ENCODE results near the gene STIM1.

Gene STIM1

DNA sequence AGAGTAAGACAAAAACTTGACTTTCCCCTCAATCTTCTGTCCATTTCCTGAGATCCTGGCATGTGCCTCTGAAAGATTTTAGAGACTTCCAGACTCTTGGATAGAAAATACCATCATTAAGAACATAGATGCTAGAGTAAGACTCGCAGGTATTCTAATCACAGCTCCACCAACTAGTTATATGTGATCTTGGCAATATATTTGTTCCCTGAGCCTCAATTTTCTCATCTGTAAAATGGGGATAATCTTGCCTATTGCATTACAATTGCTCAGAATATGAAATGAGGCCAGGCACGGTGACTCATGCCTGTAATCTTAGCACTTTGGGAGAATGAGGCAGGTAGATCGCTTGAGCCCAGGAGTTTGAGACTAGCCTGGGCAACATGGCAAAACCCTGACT lies 25.4 kb upstream of the STIM1 start:
- in situ Hi-C loops (cut with MboI; ENCODE audit: low sequenced_read_pairs), result no loop called here

DNA sequence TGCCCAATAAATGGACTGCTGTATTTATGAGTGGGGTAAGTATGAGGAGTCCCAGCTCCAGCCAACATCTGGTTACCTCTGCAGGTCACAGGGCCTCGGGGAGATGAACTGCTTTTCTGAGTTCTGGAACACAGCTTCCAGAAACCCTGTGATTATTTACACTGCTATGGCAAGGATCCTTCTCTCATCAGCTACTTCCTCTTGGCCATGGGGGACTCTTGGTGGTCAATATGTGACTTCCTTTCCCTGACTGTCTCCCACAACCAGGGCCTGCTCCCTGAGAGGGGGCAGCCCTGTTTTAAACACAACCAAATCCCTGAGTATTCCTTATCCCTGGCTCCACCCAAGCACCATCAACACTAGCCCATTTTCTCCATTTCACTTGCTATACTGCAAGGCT lies 24.7 kb upstream of the STIM1 start:
- in situ Hi-C loops (cut with MboI; ENCODE audit: low sequenced_read_pairs), result no loop called here

DNA sequence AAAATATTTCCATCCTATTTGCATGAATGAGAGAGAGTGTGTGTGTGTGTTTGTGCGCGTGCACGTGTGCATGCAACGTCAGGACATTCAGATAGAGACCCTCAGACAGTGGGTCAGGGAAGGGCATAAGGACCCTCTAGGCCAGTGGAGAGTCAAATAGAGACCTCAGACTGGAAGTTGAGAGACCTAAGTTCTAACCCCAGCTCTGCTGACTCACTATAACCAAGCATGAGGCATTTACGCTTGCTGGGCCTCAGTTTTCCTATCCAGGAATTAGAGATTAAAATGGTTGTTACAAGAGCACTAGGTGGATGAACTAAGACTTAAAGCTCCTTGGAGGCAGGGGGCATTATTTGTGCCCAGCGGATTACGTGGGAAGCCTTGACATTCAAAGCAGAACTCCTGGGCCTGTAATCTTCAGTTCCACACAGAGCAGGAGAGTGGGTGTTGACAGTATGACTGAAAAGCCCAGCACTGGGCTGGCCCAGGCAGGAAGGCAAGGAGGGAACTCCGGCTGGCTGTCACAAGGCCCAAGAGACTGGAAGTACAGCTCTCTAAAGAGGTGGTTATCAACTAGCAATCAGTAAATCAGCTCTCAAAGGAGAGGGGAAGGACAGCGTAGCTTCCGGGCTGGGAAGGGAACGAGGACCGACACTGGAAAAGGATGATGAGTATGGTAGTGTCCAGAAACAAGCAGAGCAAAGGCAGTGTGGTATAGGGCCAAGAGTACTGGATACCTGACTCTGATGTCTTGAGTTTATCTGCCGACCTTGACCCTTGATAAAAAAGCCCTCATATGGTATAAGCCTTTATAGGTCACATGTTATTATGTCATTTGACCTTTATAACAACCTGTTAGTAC lies 23.9 kb upstream of the STIM1 start:
- in situ Hi-C loops (cut with MboI; ENCODE audit: low sequenced_read_pairs), result no loop called here

- in situ Hi-C loops (cut with MboI; ENCODE audit: low sequenced_read_pairs), result no loop called here
These were observed 22.6 kb upstream of the STIM1 start for GRCh38 chr11:3832816-3833215.

- in situ Hi-C loops (cut with MboI; ENCODE audit: low sequenced_read_pairs), result no loop called here
These were observed 22.0 kb upstream of the STIM1 start for GRCh38 chr11:3833449-3833848.

DNA sequence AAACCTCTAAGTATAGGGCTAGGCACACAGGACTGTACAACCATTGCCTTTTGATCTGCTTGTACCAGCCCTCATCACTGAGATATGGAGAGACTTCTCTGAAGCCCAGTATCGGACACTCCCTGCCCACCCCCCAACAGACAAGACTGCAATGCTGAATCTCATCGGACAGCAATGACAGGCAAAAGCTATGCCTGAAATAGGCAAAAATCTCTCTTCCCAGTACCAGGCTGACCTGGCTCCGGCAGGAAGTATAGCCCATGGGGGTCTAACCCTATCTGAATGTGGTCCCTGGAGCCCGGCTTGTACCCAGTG lies 21.2 kb upstream of the STIM1 start:
- in situ Hi-C loops (cut with MboI; ENCODE audit: low sequenced_read_pairs), result no loop called here

DNA sequence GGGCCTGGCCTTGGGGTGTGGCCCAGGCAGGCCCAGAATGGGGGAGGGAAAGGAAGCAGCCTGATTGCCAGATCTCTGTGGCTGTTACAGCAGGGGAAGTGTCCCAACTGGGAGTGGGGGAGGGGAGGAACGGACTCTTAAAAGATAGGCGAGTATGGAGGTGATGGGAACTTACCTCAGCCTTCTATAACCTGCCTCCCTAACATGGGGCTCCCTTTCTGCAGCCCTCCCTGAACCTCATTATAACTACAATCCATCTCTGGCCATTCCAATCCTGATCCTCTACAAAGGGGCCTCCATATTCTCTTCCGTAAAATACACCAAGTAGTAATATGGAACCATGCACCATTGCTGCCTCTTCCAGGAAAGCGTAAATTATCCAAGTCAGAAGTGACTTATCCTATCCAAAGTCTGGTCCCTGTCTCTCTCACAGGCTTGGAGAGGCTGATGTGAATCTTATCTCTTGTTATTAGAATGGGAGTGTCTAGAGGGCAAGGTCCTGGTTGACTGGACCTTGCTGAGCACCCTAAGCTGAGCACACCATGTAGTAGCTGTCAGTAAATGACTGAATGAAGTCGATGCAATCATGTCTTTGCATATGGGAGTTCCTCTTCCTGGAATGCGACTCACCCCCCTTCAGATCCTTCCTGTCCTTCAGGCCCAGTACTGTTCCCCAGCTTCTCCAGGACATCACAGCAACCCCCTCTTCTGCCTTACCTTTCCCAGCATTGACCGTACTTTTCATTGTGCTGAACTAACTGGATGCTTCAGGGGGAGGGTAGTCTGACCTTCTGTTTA lies 20.6 kb upstream of the STIM1 start:
- in situ Hi-C loops (cut with MboI; ENCODE audit: low sequenced_read_pairs), result no loop called here

DNA sequence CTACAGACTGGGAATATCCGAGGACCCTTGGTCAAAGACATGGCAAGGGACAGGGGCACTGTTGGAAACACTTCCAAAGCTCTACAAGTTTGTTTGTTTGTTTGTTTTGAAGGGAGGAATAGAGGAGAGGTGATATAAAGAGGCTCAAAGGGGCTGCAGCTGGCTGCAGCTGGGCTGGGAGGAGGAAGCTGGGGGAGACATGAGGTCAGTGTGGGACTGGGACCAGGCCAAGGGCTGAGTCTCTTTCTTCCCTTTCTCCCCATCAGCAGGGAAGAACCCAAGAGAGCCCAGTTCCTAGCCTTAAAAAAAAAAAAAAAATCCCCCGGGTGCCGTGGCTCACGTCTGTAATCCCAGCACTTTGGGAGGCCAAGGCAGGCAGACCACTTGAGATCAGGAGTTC lies 19.7 kb upstream of the STIM1 start:
- in situ Hi-C loops (cut with MboI; ENCODE audit: low sequenced_read_pairs), result no loop called here

DNA sequence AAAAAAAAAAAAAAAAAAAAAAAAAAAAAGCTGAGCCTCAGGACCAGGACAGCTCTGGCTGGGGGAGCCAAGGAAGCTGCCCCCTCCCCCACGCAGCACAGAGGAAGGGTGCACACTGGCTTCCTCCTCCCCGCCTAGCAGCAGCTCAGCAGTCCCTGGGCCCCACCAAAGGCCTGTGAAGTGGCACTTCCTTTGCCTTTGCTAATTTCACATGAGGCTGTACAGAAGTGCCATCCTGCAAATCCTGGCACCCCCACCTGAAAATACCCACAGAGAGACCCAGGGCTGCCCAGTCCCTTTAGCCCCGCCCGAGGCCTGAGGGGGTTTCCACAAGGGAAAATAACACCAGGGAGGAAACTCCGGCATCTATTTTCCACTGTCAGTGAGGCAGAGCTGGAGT lies 18.6 kb upstream of the STIM1 start:
- in situ Hi-C loops (cut with MboI; ENCODE audit: low sequenced_read_pairs), result no loop called here

- in situ Hi-C loops (cut with MboI; ENCODE audit: low sequenced_read_pairs), result no loop called here
These were observed 17.7 kb upstream of the STIM1 start for GRCh38 chr11:3837793-3838192.

GRCh38 chr11:3838504-3838903 lies 17.0 kb upstream of the STIM1 start:
- in situ Hi-C loops (cut with MboI; ENCODE audit: low sequenced_read_pairs), result no loop called here

GRCh38 chr11:3840004-3840869 lies 15.2 kb upstream of the STIM1 start:
- in situ Hi-C loops (cut with MboI; ENCODE audit: low sequenced_read_pairs), result no loop called here

DNA sequence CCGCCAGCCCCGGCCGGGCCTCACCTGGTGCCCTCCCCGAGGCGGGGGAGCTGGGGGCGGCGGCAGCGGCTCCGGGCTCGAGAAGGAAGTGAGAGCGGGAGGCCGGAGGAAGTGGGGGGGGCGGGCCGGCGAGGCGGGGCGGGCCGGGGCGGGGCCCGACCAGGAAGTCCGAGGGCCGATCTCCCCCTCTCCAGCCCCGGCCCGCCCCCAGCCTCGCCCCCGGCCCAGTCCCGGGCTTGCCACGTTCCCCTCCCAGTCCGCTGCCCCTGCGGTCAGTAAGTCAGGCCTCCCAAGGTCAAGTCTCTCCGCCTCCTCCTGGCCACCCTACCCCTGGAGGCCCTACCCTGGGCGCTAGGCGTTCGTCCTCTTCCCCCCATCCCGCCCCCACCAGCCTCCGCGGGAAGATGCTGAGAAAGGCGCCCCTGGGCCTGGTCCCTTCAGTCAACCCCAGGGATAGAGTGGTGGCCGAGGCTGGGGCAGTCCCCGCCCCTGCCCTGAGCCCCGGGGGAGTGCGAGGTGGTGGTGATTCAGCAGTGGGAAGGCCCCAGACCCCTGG lies 14.5 kb upstream of the STIM1 start, which contains the start of gene RHOG:
Gene RHOG, minus strand, starts transcription at position 90 of the 556 bp plus-strand sequence. CDS start 12,821 bp downstream, outside the sequence.
- in situ Hi-C loops (cut with MboI; ENCODE audit: low sequenced_read_pairs), result no loop called here

DNA sequence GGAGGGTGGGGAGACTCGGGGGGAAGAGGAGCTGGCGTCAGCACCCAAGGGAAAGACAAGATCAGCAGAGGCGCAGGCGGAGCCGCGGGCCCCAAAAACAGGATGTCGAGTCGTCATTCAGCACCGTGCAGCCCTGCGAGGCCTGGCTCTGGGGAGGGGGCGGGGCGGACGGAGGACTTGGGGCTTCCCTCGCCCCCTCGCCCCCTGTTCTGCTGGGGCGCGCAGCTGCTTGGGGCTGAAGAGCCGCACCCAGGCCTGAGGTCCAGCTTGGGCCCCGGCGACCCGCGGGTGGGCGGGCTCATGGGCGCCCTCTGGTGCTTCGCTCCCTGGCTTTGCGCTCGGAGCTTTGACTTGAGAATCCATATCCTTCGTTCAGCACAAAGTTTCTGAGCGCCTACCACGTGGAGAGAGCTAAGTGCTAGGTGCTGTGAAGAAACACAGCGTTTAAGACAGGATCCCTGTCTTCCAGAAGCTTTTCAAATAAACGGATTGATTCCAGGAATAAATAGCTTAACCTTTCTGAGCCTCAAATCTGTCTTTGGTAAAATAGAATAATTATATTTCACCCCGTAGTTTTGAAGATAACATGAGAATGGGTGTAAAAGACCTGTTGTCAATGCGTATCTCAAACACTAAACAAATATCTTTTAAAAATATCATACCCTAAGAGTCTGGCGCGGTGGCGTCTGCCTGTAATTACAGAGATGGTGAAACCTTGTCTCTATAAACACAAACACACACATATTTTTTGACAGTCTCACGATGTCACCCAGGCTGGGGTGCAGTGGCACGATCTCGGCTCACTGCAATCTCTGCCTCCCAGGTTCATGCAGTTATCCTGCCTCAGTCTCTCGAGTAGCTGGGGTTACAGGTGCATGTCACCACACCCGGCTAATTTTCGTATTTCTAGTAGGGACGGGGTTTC lies 13.8 kb upstream of the STIM1 start:
- in situ Hi-C loops (cut with MboI; ENCODE audit: low sequenced_read_pairs), result no loop called here

- in situ Hi-C loops (cut with MboI; ENCODE audit: low sequenced_read_pairs), result no loop called here
These were observed 12.1 kb upstream of the STIM1 start for GRCh38 chr11:3843326-3843725.

DNA sequence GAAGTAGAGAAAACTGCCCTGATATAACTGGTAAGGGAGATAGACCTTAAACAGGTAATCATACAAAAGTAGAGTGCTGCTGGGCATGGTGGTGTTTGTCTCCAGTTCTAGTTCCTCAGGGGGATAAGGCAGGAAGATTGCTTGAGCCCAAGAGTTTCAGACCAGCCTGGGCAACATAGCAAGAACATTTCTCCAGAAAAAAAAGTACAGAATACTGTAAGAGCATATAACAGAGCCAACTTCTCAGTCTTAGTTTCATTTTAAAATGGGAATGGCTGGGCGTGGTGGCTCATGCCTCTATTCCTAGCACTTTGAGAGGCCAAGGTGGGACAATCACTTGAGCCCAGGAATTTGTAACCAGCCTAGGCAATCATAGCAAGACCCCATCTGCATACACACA lies 10.2 kb upstream of the STIM1 start:
- in situ Hi-C loops (cut with MboI; ENCODE audit: low sequenced_read_pairs), result no loop called here

DNA sequence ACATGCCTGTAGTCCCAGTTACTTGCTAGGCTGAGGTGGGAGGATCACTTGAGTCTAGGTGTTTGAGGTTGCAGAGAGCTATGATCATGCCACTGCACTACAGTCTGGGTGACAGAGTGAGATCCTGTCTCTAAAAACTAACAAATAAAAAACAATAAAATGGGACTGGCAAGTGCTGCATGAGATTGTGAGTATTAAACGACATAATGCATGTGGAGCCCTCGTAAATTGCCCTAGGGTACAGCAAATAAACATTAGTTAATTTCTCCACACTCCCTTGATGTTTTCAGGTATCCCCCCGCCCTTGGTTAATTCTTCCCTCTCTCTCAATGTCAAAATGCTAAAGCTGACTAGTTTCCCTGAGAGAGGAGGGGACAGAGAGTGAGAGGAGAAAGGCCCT lies 9.8 kb upstream of the STIM1 start:
- in situ Hi-C loops (cut with MboI; ENCODE audit: low sequenced_read_pairs), result no loop called here

DNA sequence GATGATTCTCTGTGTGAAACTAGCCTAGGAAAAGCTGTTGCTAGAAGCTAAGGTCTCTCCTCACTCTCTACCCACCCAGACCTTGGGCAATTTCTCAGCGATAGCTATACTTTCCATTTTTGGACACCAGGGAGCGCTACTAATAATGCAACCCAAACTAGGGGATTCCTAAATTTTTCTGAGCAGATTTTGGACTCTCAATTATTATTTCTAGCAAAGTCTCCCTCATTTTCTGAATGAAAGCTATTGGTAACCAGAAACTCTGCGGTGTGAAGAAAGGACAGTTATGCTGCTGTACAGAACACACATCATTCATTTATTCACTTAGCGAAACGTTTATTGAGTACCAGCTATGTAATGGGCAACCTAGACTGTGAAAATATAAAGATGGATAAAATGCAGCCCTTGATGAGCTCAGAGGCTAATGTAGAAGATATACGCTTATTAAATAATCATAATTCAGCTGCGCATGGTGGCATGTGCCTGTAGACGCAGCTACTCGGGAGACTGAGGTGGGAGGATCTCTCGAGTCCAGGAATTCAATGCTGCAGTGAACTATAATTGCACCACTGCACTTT lies 6.1 kb upstream of the STIM1 start:
- in situ Hi-C loops (cut with MboI; ENCODE audit: low sequenced_read_pairs), result no loop called here

DNA sequence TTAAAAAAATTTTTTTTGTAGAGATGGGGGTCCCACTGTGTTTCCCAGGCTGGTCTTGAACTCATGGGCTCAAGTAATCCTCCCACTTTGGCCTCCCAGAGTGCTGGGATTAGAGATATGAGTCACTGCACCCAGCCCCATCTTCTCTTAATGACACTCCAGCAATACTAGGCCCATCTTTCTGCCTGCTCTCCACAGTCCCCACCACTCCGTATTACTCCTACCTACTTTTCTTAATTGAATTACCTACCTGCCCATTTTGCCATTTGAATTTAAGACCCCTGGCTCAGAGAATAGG lies 2.0 kb upstream of the STIM1 start:
- in situ Hi-C loops (cut with MboI; ENCODE audit: low sequenced_read_pairs), result no loop called here
